Natural killer cell (primary cell): ENCODE results near the gene NEO1. TPM values are rescaled to one million over a fixed set of nuclear protein-coding genes. Genes with fewer than 3 reads are reported as not detected.

ENCODE experiments used
- ATAC-seq, 3 donors: fragments of 150-1000 bp in 2 of 3; fragments of 200-7000 bp in 1 of 3; cut with Tn5 transposase; 1 replicate in 1 of 3; 2 replicates in 2 of 3; pipeline ENCODE4 v1.10.0; 2021; ENCODE audit warnings: mild to moderate bottlenecking in 2 of 3, moderate library complexity in 2 of 3
- DNase-seq, 2 donors: peaks; one replicate each; pipeline versions ENCODE4 v3.0.0 to v3.0.0-alpha.2; 2013 to 2021; ENCODE audit warnings: mixed read lengths in 1 of 2
- H3K27ac ChIP-seq: one replicate; pipeline ENCODE4 v1.5.1; 2013; ENCODE audit warnings: mild to moderate bottlenecking, low read length
- H3K27me3 ChIP-seq: one replicate; pipeline ENCODE4 v1.6.1; 2013; ENCODE audit warnings: low read length; ENCODE audit not compliant: control insufficient read depth, insufficient read depth
- H3K36me3 ChIP-seq: one replicate; pipeline ENCODE4 v1.6.1; 2013; ENCODE audit warnings: low read length; ENCODE audit not compliant: control insufficient read depth, insufficient read depth
- H3K4me1 ChIP-seq: one replicate; pipeline ENCODE4 v1.6.1; 2013; ENCODE audit warnings: low read length; ENCODE audit not compliant: control insufficient read depth, insufficient read depth
- H3K4me3 ChIP-seq: one replicate; pipeline ENCODE4 v1.5.1; 2013; ENCODE audit warnings: low read length
- H3K9me3 ChIP-seq: one replicate; pipeline ENCODE4 v1.6.1; 2013; ENCODE audit warnings: low read length; ENCODE audit not compliant: control insufficient read depth, insufficient read depth
- H3K27ac Mint-ChIP-seq, 2 donors: one replicate each; pipeline ENCODE4 v1.8.0; 2022; ENCODE audit warnings: mild to moderate bottlenecking in 2 of 2, mixed read lengths in 2 of 2, moderate library complexity in 1 of 2
- H3K27me3 Mint-ChIP-seq, 2 donors: one replicate each; pipeline ENCODE4 v1.8.0; 2022; ENCODE audit warnings: low read depth in 2 of 2, mixed read lengths in 2 of 2
- H3K36me3 Mint-ChIP-seq: one replicate; pipeline ENCODE4 v1.8.0; 2022; ENCODE audit warnings: mixed read lengths
- H3K4me1 Mint-ChIP-seq, 2 donors: one replicate each; pipeline ENCODE4 v1.8.0; 2022; ENCODE audit warnings: mixed read lengths in 2 of 2
- H3K4me3 Mint-ChIP-seq: one replicate; pipeline ENCODE4 v1.8.0; 2022; ENCODE audit warnings: mild to moderate bottlenecking, moderate library complexity, mixed read lengths
- H3K9me3 Mint-ChIP-seq, 2 donors: one replicate each; pipeline ENCODE4 v1.8.0; 2022; ENCODE audit warnings: mixed read lengths in 2 of 2
- WGBS: methylation state at CpG from one replicate; pipeline ENCODE4 v1.1.7; 2013; ENCODE audit warnings: missing lambda C conversion rate; ENCODE audit not compliant: insufficient coverage; 5-methylcytosine and 5-hydroxymethylcytosine counted together
- intact Hi-C: fragments of 100-400 bp; cut with micrococcal nuclease; formaldehyde crosslinking; loops from one replicate; pipeline ENCODE4 v1.14.2; 2022
- total RNA-seq, 4 donors: library from RNA; stranded (reverse); fragments of 120-200 nt in 1 of 4; gene quantifications; one replicate each; pipeline versions ENCODE4 v1.2.3 to v1.2.4, GENCODE V29; 2013 to 2022
- TF ChIP-seq, protein P1 (sequence below): fragments of 200-600 bp; IDR thresholded peaks from one replicate; pipeline ENCODE4 v1.8.0; 2022; ENCODE audit warnings: antibody characterized with exemption

Gene NEO1
- total RNA-seq, 3 donors from 2014 or later (not counting 1 experiment from before 2014, with no cell fraction given), result 16.3 to 19.0 (median 17.4) TPM

DNA sequence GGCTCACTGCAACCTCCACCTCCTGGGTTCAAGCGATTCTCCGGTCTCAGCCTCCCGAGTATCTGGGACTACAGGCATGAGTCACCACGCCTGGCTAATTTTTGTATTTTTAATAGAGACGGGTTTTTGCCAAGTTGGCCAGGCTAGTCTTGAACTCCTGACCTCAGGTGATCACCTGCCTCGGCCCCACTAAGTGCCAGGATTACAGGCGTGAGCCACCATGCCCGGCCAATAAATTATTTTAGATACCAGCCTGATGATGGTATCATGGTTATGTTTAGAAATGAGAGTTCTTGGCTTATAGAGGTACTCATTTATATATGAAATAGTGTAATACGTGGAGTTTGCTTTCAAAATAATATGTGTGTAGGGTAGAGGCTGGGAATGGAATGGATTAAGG is 119.4 kb downstream of the NEO1 start:
- Histone ChIP-seq H3K27ac (no peak overlapping the region), H3K9me3 (no peaks in the 10 kb centered on the region), H3K4me3 (no peak overlapping the region), H3K27me3 (no peaks in the 10 kb centered on the region), H3K36me3 (no peaks in the 10 kb centered on the region), H3K4me1 (no peaks in the 10 kb centered on the region)
- no peak for ATAC-seq
- DNase-seq, result no peak
- TF ChIP-seq, protein P1, sequence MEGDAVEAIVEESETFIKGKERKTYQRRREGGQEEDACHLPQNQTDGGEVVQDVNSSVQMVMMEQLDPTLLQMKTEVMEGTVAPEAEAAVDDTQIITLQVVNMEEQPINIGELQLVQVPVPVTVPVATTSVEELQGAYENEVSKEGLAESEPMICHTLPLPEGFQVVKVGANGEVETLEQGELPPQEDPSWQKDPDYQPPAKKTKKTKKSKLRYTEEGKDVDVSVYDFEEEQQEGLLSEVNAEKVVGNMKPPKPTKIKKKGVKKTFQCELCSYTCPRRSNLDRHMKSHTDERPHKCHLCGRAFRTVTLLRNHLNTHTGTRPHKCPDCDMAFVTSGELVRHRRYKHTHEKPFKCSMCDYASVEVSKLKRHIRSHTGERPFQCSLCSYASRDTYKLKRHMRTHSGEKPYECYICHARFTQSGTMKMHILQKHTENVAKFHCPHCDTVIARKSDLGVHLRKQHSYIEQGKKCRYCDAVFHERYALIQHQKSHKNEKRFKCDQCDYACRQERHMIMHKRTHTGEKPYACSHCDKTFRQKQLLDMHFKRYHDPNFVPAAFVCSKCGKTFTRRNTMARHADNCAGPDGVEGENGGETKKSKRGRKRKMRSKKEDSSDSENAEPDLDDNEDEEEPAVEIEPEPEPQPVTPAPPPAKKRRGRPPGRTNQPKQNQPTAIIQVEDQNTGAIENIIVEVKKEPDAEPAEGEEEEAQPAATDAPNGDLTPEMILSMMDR, result no peak
- Mint-ChIP-seq H3K4me1 (no peaks in the 10 kb centered on the region), H3K36me3 (no peaks in the 10 kb centered on the region), H3K27me3 (peaks cover 0 to 9% of the 10 kb centered on the region in 2 donors), H3K9me3 (no peaks in the 10 kb centered on the region), H3K4me3 (no peak overlapping the region), H3K27ac (no peak overlapping the region)
- WGBS, result 97% methylated on average over 9 of the region's 9 CpGs
- intact Hi-C loops, result no loop called here

DNA sequence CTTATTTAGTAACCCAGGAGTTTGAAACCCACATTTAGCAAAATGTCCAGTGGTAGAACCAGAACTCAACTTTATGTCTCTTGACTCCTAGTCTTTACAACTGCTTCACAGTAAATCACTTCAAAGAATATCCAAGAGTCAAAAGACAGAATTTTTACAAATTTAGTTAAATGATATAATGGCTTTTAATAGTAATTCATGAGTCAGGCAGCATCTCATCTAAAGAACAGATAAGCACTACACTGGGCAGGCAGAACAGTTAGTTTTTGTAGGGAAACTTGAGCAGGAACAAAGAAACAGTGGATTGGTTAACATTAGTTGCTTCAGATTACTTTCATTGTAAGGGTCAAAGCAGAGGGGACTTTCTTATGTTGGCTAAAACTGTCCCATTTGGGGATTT is 120.2 kb downstream of the NEO1 start:
- TF ChIP-seq, protein P1, result no peak
- no peaks in the 10 kb centered on the region for H3K9me3 Mint-ChIP-seq
- DNase-seq (no peak), ATAC-seq (no peak)
- no peak overlapping the region for H3K27ac Mint-ChIP-seq
- Histone ChIP-seq H3K4me3 (no peak overlapping the region), H3K4me1 (no peaks in the 10 kb centered on the region), H3K9me3 (no peaks in the 10 kb centered on the region), H3K27me3 (no peaks in the 10 kb centered on the region), H3K36me3 (no peaks in the 10 kb centered on the region), H3K27ac (no peak overlapping the region)
- intact Hi-C loops, result no loop called here
- H3K27me3 Mint-ChIP-seq, result peaks cover 0 to 9% of the 10 kb centered on the region in 2 donors
- H3K4me1 Mint-ChIP-seq, result no peaks in the 10 kb centered on the region
- H3K36me3 Mint-ChIP-seq, result no peaks in the 10 kb centered on the region
- H3K4me3 Mint-ChIP-seq, result no peak overlapping the region

DNA sequence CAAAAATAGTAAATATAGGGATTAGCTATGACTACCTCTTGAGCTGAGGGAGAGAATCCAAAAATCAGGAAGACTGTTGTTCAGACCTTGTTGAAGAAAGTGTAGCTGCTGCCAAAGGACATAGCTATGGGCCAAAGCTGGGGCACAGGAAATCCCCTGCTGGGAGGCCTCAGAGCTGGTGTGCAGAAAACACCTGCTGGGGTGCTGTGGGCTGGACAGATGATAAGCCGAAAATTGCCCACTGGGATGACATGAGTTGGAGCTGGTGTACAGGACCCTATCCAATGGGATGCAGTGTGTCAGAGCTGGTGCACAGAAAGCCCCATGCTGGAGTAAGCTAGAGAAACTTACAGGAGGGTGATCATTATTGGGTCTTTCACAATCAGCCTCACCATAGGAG is 121.9 kb downstream of the NEO1 start:
- Mint-ChIP-seq H3K4me1 (no peaks in the 10 kb centered on the region), H3K36me3 (no peaks in the 10 kb centered on the region), H3K4me3 (no peak overlapping the region), H3K27me3 (peaks cover 0 to 9% of the 10 kb centered on the region in 2 donors), H3K9me3 (no peaks in the 10 kb centered on the region), H3K27ac (no peak overlapping the region)
- H3K4me3 ChIP-seq, result no peak overlapping the region
- DNase-seq (no peak), ATAC-seq (no peak)
- H3K36me3 ChIP-seq, result no peaks in the 10 kb centered on the region
- WGBS, result 95% methylated on average over 1 of the region's 1 CpG
- no peaks in the 10 kb centered on the region for H3K4me1 ChIP-seq
- H3K27ac ChIP-seq, result no peak overlapping the region
- TF ChIP-seq, protein P1, result no peak
- intact Hi-C loops, result no loop called here
- no peaks in the 10 kb centered on the region for H3K27me3 ChIP-seq
- no peaks in the 10 kb centered on the region for H3K9me3 ChIP-seq

DNA sequence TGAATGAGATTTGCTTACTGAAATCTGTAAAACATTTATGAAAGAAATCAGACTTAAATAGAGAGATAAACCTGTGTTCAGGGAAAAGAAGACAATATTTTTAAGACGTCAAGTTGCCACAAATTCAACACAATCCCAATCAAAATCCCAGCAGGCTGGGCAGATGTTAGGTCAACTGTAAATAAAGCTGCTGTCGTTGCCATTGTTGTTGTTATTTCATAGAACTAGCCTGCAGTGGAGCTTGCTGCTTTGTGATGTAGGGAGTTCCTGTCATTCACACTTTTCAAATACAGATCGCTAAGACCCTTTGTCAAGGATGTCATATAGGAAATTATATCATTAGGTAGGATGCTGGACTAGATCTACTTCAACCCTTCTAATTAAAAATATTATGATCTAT is 123.1 kb downstream of the NEO1 start:
- Histone ChIP-seq H3K36me3 (no peaks in the 10 kb centered on the region), H3K27ac (no peak overlapping the region), H3K4me3 (no peak overlapping the region), H3K9me3 (no peaks in the 10 kb centered on the region), H3K27me3 (no peaks in the 10 kb centered on the region), H3K4me1 (no peaks in the 10 kb centered on the region)
- DNase-seq (no peak), ATAC-seq (no peak)
- Mint-ChIP-seq H3K4me1 (no peaks in the 10 kb centered on the region), H3K4me3 (no peak overlapping the region), H3K9me3 (no peaks in the 10 kb centered on the region), H3K27me3 (peaks cover 0 to 9% of the 10 kb centered on the region in 2 donors), H3K36me3 (peaks cover under 1% of the 10 kb centered on the region), H3K27ac (no peak overlapping the region)
- TF ChIP-seq, protein P1, result no peak
- intact Hi-C loops, result no loop called here
- 100% methylated on average over 1 of the region's 3 CpGs for WGBS
